VCaP (cell line): Measurements from ENCODE around the gene ATRN.

Experiments used
- H3K27ac ChIP-seq: fragments of 450-650 bp; 2 replicates; pipeline ENCODE4 v1.5.1; 2017
- TF ChIP-seq, protein P1 (sequence below): fragments of 450-650 bp; conservative IDR thresholded peaks from 2 replicates; pipeline ENCODE4 v1.5.1; 2017; ENCODE audit warnings: mild to moderate bottlenecking, moderate library complexity

The ATRN gene

DNA sequence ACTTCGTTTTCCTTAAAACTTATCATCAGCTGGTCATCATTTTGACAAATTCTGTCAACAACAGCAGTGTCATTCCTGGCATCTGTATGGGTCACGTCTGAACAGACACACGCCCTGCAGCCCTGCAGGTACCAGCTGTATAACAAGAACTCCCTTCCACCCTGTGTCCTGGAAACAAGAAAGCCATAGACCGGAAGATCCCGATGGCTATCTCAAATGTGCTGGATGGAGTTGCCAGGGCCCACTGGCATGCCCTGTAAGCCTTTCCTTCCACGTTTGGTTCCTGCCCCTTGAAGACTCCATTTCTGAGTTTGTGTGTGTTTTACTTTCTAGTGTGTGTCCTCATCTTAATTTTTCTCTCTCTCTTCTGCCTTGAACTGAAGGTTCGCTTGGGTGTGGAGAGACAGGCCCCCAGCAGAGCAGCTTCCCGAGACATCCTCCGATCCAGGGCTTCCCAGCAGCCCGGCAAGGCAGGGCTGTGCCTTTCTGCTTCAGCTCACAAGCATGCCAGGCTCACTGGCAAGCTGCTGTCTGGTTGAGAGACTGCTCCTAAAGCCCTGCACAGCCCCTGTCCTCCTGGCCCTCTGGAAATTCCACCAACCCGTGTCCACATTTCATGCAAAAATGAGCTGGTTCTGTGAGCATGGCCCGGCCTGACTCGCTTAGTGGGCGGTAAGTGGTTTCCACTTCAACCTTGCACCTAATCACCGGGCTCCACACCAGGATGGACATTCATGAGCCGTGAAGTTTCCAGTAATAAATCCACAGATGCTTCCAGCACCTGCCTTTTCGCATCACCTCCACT, 183.7 kb downstream of the ATRN start:
- TF ChIP-seq, protein P1, sequence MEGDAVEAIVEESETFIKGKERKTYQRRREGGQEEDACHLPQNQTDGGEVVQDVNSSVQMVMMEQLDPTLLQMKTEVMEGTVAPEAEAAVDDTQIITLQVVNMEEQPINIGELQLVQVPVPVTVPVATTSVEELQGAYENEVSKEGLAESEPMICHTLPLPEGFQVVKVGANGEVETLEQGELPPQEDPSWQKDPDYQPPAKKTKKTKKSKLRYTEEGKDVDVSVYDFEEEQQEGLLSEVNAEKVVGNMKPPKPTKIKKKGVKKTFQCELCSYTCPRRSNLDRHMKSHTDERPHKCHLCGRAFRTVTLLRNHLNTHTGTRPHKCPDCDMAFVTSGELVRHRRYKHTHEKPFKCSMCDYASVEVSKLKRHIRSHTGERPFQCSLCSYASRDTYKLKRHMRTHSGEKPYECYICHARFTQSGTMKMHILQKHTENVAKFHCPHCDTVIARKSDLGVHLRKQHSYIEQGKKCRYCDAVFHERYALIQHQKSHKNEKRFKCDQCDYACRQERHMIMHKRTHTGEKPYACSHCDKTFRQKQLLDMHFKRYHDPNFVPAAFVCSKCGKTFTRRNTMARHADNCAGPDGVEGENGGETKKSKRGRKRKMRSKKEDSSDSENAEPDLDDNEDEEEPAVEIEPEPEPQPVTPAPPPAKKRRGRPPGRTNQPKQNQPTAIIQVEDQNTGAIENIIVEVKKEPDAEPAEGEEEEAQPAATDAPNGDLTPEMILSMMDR, result no peak
- H3K27ac ChIP-seq, result no peak overlapping the region

DNA sequence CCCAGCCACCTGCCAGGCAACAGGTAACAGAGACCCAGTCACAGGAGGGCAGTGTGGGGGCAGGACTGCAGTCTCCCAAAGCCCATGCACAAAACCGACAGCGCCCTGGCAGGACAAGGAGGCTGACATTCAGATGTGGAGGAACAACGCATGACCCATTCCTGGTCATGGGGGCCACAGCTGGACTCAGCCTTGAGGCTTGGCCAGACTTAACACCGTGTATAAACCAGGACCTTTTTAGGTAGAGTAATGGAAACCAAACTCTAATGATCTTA, 184.2 kb downstream of the ATRN start:
- TF ChIP-seq, protein P1, result no peak
- H3K27ac ChIP-seq, result no peak overlapping the region

DNA sequence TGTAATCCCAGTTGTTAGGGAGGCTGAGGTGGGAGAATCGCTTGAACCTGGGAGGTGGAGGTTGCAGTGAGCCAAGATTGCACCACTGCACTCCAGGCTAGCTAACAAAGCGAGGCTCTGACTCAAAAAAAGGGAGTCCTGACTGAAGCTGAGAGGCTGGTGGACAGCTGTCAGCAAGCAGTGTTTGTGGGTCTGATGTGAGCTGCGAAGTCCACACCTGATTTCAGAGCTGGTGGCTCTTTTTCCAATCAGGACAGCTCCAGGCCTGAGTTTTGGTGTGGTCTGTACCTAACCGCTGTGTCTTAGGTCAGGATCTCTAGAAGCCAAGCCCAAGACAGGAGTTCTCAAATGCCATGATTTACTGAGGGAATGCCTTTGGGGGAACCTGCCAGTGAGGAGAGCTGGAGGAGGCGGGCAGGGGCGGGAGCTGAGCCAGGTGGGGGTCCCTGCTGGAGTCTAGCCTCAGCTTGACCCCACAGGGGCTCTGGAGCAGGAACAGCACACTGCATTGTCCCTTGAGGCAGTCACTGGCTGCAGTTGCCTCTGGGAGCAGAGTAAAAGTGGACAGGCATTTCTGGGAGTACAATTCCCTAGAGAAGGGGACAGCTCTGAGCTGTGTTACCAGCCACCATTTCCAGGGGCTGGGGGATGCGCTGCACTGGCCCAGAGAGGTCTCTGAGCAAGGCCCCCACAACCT, 187.3 kb downstream of the ATRN start:
- TF ChIP-seq, protein P1, result no peak
- no peak overlapping the region for H3K27ac ChIP-seq

DNA sequence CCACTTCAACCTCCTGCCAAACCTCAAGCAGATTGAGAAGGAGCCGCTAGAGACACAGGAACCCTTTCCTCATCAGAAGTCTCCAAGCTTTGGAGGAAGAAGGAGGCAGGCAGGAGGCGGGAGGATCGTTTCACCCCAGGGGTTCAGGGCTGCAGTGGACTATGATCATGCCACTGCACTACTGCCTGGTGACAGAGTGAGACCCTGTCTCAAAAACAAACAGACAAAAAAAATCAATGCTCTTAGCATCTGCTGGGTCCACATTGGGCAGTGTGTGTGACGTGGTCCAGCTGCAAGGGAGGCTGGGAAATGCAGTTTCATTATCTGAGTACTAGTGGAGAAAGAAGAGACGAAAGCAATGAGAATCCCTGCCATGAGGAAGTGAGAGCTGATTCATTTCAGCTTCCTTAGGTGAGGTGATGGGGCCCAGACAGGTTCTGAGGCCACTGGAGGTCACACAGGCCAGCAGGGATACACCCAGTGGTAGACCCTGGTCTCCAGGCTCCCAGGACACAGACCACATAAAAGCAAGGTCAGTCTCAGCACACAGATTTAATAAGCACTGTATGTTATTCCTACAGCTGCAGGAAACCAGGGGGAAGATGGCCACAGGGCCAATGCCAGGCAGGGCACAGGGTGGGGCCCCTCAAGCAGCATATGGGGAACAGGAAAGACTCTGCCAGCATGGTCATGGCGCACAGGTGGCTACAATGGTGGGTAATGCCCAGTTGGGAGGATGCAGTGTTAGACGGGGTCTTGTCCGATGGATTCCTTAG, 188.1 kb downstream of the ATRN start:
- TF ChIP-seq, protein P1, result no peak
- H3K27ac ChIP-seq, result no peak overlapping the region

DNA sequence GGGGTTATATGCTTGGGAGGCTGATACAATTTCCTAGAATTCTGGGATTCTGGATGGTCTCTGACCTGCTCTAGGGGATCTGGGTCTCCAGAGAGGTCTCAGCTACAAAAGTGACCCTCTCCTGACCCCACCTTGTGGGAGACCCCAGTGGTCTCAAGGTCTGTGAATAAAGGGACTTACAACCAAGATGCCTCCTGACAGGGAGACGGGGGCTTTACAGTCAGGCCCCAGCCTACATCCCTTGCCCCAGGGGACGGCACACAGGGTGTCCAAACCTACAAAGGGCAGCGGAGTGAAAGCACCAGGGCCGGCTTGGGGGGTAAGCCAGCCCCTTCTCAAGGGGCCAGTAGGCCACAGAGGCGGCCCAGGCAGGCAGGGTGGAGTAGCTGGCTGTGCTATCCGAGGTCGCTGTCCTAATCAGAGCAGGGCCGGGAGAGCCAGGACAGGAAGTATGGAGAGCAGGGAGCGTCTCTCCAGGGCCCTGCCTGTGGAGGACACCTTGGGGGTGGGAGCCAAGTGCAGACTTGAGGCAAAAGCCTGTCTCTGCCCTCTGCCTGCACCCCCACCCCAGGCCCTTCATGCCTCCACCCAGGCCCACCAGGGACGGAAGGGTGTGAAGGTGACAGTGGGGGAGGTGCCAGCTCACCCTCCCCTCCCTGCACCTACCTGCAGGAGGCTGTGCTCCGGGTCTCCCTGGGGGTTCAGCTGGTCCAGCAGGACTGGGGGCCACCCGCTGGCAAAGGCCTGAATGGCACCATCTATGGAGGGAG, 188.9 kb downstream of the ATRN start:
- TF ChIP-seq, protein P1, result no peak
- H3K27ac ChIP-seq, result no peak overlapping the region

DNA sequence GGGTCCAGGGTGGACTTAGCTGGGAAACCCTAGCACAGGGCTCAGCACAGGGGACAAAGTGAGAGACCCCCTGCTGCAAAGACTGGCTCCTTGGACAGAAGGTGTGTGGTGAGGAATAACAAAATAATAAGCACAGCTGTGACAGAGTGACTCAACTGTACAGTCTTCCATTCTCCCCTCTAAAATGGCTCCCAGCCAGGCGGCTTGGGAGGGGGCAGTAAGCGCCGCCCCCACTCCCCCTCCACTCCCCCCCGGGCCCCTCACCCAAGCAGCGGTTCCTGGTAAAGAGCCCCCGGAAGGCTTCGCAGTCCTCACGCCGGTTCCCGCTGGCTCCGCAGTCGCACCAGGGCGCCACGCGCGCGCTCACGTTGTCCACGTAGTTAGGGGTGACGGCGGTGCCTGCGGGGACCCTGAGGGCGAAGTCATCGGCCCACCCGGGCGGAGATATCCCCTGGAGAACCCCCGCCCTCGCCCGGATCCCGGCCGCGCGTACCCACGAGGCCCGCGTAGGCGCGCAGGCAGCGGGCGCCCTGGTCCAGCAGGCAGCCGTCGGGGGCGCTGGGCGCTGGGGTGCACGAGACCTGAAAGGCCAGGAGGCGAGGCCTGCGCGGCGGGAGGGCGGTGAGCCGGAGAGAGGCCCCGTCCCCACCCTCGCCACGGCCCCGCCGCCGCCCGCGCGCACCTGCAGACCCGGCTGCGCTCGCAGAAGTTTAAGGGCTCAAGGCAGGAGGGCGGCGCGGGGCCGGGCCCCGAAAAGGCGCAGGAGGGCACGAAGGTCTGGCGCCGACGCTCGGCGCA, 189.6 kb downstream of the ATRN start:
- H3K27ac ChIP-seq, result no peak overlapping the region
- TF ChIP-seq, protein P1, result no peak
